Effector CD8-positive, alpha-beta T cell (primary cell): Measurements from ENCODE around the gene SLC35B2.
A peak's percentile ranks its signal among the peaks of the same experiment; 100 is the strongest.

Experiments used
- DNase-seq: peaks from one replicate; lab custom pipeline; 2025; lab: John Stamatoyannopoulos, UW

The SLC35B2 gene

GRCh38 chr6:44285552-44286284, 28.4 kb upstream of the SLC35B2 start:
- no peak for DNase-seq

DNA sequence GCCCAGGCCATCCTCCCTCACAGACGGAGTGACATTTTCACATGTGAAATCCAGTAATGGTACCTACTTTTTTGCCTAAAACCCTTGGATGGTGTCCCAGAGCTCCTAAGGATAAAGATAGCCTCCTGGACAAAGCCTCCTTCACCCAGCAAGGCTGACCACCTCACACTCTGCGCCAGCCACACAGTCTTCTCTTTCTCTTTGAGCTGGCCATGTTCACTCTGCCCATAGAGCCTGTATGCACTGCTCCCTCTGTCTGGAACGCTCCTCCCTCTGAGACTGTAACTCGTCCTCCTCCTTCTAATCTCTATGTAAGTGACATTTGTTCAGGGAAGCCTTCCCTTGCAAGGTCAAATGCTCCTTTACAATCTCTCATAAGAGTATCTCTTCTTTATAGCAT, 27.5 kb upstream of the SLC35B2 start:
- no peak for DNase-seq

DNA sequence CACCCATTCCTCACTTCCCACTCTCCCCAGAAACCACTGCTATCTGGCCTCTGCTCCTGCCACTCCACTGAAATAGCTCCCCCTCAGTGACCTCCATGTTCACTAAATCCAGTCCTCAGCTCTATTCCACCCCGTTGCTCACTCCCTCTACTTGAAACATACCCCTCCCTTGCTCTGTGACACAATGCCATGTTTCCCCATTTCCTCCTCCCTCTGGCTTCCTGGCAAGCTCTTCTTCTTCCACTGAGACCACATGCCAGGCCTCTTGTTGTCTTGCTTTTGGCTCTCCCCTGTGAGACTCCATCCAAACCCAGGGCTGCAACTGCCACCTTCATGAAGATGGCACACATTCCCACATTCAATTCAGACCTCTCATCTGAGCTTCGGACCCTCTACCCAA, 26.8 kb upstream of the SLC35B2 start:
- no peak for DNase-seq

GRCh38 chr6:44278774-44279697, 21.7 kb upstream of the SLC35B2 start:
- no peak for DNase-seq

- no peak for DNase-seq
These were observed 21.0 kb upstream of the SLC35B2 start for GRCh38 chr6:44278315-44278714.

DNA sequence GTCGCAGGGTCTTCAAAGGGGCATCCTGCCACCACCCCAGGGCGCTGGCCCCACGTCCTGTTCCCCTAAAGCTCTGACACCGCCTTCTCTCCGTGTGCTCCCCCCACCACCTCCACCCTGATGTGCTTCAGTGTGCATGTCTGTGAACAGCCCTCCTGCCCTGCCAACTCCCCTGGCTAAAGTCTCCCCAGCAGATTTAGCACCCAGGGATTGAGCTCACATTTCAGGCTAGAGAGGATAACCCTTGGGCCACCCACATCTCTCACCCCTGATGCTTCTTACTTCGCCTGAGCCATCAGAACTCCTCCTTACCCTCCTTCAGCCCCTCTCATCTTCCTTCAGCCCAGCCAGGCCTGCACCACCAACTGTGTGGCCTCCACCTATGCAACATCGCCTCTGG, 20.4 kb upstream of the SLC35B2 start:
- DNase-seq = no peak

- DNase-seq = no peak
These were observed 19.6 kb upstream of the SLC35B2 start for GRCh38 chr6:44276667-44277640.

- no peak for DNase-seq
These were observed 18.7 kb upstream of the SLC35B2 start for GRCh38 chr6:44275749-44276648.

DNA sequence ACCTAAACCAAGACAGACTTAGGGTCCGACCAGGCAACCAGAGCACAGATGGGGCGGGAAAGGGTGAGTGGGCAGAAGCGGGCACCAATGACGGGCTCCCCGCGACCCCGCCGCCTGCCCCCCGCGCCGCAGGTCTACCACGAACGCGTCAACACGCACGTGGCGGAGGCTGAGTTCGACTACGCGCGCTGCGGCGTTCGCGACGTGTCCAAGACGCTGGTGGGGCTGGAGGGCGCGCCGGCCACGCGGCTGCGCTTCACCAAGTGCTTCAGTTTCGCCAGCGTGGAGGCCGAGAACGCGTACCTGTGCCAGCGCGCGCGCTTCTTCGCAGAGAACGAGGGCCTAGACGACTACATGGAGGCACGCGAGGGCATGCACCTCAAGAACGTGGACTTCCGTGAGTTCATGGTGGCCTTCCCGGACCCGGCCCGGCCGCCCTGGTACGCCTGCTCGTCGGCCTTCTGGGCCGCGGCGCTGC, 18.0 kb upstream of the SLC35B2 start:
- no peak for DNase-seq

DNA sequence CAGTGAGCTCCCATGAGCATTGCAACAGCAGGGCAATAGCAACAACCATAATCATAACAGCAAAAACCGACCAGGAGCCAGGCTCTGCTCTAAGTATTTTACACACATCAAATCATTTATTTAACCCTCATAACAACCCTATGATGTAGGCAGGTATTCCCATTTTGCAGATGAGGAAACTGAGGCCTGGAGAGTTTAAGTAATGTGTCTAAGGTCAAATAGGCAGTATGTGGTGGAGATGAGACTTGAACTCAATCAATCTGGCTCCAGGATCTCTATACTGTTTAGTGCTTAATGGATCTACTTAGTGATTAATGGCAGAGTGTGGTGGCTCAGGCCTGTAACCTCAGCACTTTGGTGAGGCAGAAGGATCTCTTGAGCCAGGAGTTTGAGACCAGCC, 16.3 kb upstream of the SLC35B2 start:
- DNase-seq = no peak

GRCh38 chr6:44272999-44273566, 15.8 kb upstream of the SLC35B2 start:
- DNase-seq = no peak

DNA sequence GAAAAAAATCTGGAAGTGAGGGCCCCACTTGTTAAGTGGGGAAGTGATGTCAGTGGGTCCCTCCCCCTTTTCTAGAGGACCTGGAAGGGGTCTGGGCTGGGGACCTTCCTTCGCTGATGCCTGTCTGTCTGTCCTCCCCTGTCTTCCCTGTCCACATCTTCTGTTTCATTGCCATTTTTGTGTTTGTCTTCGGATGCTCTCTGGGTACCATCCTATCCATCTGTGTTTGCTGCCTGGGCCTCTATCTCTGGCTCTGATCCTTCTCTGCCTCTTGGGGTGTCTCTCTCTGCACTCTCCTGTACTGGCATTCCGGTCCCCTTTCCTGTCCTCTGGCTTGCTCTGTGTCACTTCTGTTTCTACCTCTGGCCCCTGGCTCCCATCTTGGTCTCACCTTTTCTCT, 15.2 kb upstream of the SLC35B2 start:
- no peak for DNase-seq

GRCh38 chr6:44271914-44272313, 14.6 kb upstream of the SLC35B2 start:
- DNase-seq = no peak

- no peak for DNase-seq
These were observed 14.0 kb upstream of the SLC35B2 start for GRCh38 chr6:44271406-44271723.

GRCh38 chr6:44270526-44271405, 13.4 kb upstream of the SLC35B2 start:
- DNase-seq = no peak

GRCh38 chr6:44269921-44270525, 12.7 kb upstream of the SLC35B2 start, which contains the start of gene TMEM151B:
TSS of gene TMEM151B (plus strand) at chr6:44270450. CDS start at chr6:44270743, 293 bp downstream.
- DNase-seq = peak; percentile 51

- no peak for DNase-seq
These were observed 12.0 kb upstream of the SLC35B2 start for GRCh38 chr6:44269178-44269920.

GRCh38 chr6:44268095-44268628, 10.8 kb upstream of the SLC35B2 start:
- peak; percentile 35 for DNase-seq
